HL-60 (cell line): ENCODE data around the gene SPEM1.

Source experiments
- DNase-seq, 2 experiments: peaks; one replicate each; pipeline ENCODE4 v3.0.0-alpha.2; 2010 to 2020; ENCODE audit warnings: low read depth in 1 of 2, low spot score in 1 of 2
- H3K27ac ChIP-seq: fragments of 250-450 bp; sonication (Bioruptor Pico); replicated peaks from 2 replicates; pipeline ENCODE4 v1.5.1; 2020; ENCODE audit warnings: mild to moderate bottlenecking, moderate library complexity
- H3K27me3 ChIP-seq: fragments of 250-450 bp; sonication (Bioruptor Pico); 2 replicates; pipeline ENCODE4 v1.5.1; 2021; ENCODE audit warnings: mild to moderate bottlenecking, moderate library complexity; ENCODE audit not compliant: insufficient read depth, poor library complexity, severe bottlenecking
- H3K4me3 ChIP-seq: replicated peaks from 2 replicates; pipeline ENCODE4 v1.5.1; 2011; ENCODE audit warnings: mild to moderate bottlenecking, control low read depth, low read length; ENCODE audit not compliant: insufficient read depth
- CTCF ChIP-seq: IDR thresholded peaks from one replicate; pipeline ENCODE4 v1.5.1; 2011; ENCODE audit warnings: low read length, control low read depth, inconsistent platforms; ENCODE audit not compliant: insufficient read depth
- GABPA ChIP-seq: IDR thresholded peaks from 2 replicates; pipeline ENCODE4 v1.6.1; 2012; ENCODE audit warnings: low read depth
- POLR2AphosphoS5 ChIP-seq: IDR thresholded peaks from 2 replicates; pipeline ENCODE4 v1.6.1; 2012; ENCODE audit warnings: low read depth
- SPI1 ChIP-seq: IDR thresholded peaks from 2 replicates; pipeline ENCODE4 v1.6.1; 2012; ENCODE audit warnings: low read depth, mild to moderate bottlenecking, borderline replicate concordance
- TF ChIP-seq, protein P1 (sequence below): IDR thresholded peaks from 2 replicates; pipeline ENCODE4 v1.6.1; 2012; ENCODE audit warnings: low read depth; ENCODE audit not compliant: insufficient replicate concordance

The SPEM1 gene

DNA sequence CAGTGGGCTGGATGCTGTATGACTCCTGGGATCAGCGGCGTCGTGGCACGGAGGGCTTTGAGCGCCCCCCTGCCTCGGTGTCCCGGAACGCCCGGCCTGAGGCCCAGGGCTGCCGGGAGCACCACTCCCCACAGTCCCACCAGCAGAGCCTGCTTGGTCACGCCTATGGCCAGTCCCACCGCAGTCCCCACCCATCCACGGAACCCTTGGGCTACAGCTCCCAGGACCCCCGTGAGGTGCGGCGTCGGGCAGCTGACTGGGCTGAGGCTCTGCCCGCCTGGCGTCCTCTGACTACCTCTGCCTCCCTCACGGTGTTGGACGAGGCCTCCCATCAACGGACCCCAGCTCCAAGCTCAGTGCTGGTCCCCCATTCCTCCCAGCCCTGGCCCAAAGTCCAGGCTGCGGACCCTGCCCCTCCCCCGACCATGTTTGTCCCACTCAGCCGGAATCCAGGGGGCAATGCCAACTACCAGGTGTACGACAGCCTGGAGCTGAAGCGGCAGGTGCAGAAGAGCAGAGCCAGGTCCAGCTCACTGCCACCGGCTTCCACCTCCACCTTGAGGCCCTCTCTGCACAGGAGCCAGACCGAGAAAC is 6.9 kb downstream of the SPEM1 start:
- no peak overlapping the region for H3K4me3 ChIP-seq
- H3K27ac ChIP-seq = no peak overlapping the region
- H3K27me3 ChIP-seq = no peaks in the 10 kb centered on the region
- DNase-seq = no peak
- TF ChIP-seq SPI1 = no peak

DNA sequence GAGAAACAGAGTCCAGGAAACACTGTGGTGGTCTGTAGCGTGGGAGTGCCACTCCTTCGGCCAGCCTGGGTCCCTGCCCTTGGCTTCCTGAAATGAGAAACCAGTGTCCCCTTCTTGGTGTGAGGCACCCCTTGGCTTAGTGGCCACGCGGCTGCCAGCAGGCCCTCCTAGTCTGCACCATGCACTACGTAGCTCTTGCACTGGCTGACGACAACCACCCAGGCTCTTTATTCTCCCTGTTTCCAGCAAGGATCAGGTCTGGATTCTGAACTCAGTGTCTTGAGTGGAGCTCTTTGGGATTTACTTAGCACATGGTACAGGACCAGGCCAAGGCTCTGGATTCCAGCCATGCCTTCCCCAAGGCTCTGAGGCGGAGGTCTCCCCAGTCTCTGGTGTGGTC is 7.4 kb downstream of the SPEM1 start:
- no peak for TF ChIP-seq CTCF
- no peak for TF ChIP-seq POLR2AphosphoS5
- TF ChIP-seq SPI1 = no peak
- no peak for TF ChIP-seq GABPA
- TF ChIP-seq, protein P1, sequence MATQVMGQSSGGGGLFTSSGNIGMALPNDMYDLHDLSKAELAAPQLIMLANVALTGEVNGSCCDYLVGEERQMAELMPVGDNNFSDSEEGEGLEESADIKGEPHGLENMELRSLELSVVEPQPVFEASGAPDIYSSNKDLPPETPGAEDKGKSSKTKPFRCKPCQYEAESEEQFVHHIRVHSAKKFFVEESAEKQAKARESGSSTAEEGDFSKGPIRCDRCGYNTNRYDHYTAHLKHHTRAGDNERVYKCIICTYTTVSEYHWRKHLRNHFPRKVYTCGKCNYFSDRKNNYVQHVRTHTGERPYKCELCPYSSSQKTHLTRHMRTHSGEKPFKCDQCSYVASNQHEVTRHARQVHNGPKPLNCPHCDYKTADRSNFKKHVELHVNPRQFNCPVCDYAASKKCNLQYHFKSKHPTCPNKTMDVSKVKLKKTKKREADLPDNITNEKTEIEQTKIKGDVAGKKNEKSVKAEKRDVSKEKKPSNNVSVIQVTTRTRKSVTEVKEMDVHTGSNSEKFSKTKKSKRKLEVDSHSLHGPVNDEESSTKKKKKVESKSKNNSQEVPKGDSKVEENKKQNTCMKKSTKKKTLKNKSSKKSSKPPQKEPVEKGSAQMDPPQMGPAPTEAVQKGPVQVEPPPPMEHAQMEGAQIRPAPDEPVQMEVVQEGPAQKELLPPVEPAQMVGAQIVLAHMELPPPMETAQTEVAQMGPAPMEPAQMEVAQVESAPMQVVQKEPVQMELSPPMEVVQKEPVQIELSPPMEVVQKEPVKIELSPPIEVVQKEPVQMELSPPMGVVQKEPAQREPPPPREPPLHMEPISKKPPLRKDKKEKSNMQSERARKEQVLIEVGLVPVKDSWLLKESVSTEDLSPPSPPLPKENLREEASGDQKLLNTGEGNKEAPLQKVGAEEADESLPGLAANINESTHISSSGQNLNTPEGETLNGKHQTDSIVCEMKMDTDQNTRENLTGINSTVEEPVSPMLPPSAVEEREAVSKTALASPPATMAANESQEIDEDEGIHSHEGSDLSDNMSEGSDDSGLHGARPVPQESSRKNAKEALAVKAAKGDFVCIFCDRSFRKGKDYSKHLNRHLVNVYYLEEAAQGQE = no peak
- DNase-seq = no peak
- no peak overlapping the region for H3K4me3 ChIP-seq
- no peaks in the 10 kb centered on the region for H3K27me3 ChIP-seq
- no peak overlapping the region for H3K27ac ChIP-seq

DNA sequence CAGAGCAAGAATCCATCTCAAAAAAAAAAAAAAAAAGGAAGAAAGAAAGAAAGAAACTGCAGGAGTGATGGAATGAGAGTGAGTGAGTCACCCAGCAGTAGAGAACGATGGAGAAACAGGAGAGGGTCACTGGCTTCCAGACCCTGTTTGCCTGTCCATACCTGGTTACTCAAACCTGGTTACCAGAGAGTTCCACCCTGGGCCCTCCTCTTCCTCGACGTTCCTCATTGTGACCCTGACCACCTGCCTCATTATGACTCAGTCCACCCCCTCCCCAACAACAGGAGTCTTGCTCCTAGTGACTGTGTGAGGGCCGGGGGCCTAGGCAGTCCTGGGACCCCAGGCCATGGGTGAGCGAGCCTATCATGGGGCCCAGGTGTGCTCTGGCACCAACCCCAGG is 8.4 kb downstream of the SPEM1 start, which contains the start of gene SPEM3:
SPEM3 (plus strand) TSS at position 301 of the 400 bp plus-strand sequence; CDS start at position 347, 46 bp downstream.
- TF ChIP-seq SPI1 = no peak
- DNase-seq = no peak
- H3K27ac ChIP-seq = no peak within 1 kb of the TSS
- no peaks in the 10 kb centered on the region for H3K27me3 ChIP-seq
- H3K4me3 ChIP-seq = no peak within 1 kb of the TSS

DNA sequence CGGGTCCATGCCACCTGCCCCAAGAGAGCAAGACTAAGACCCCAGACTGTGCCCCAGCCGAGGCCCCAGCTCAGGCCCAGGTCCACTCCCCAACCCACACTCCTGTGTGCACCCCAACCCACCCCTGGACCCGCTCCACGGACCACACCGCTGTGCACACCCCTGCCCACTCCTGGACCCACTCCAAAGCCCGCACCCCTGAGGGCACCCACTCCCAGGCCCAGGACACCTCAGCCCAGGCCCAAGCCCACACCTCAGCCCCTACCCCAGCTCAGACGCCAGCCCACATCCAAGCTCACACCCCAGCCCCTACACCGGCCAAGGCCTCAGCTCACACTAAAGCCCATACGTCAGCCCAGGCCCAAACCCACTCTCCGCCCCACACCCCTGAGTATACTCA is 9.6 kb downstream of the SPEM1 start:
- DNase-seq = no peak
- TF ChIP-seq, protein P1 = no peak
- TF ChIP-seq POLR2AphosphoS5 (no peak), GABPA (no peak), SPI1 (no peak), CTCF (no peak)
- H3K27me3 ChIP-seq = no peaks in the 10 kb centered on the region

GRCh38 chr17:7431231-7431630 is 11.1 kb downstream of the SPEM1 start:
- TF ChIP-seq SPI1 (no peak), POLR2AphosphoS5 (no peak), GABPA (no peak), CTCF (no peak)
- TF ChIP-seq, protein P1 = no peak
- H3K4me3 ChIP-seq = no peak overlapping the region
- H3K27me3 ChIP-seq = no peaks in the 10 kb centered on the region
- no peak for DNase-seq
- no peak overlapping the region for H3K27ac ChIP-seq

More for the DNA sequence above, 9.6 kb downstream of the SPEM1 start:
- Histone ChIP-seq H3K4me3 (no peak overlapping the region), H3K27ac (no peak overlapping the region)
